NCI-H2196 treated with DMSO at 0.1 percent for 48 hours (cell line): ENCODE measurements around the gene ZNF534.
"Not testable (repeated sequence)": the region's sequence is repeated elsewhere in the genome, so short reads cannot be mapped to it uniquely, and the experiment has no call there.

ENCODE experiments used
- DNase-seq: peaks from one replicate; lab custom pipeline; 2025; ENCODE audit not compliant: unreplicated experiment; lab: John Stamatoyannopoulos, UW

ZNF534 gene

GRCh38 chr19:52428937-52429336 lies at the start of gene ZNF534:
TSS of gene ZNF534 (plus strand) at chr19:52429148. CDS start at chr19:52431475, 2,327 bp downstream.
- DNase-seq: no peak

- DNase-seq: no peak
Observed at GRCh38 chr19:52391135-52391534, 37.8 kb upstream of the ZNF534 start.

- peak; percentile 81 for DNase-seq
Observed at GRCh38 chr19:52397310-52398080, 31.5 kb upstream of the ZNF534 start, which contains the start of gene ZNF528. TSS of gene ZNF528 (plus strand) at chr19:52397849. CDS start at chr19:52402014, 4,165 bp downstream.

- no peak for DNase-seq
Observed at GRCh38 chr19:52398081-52398441, 30.9 kb upstream of the ZNF534 start.

GRCh38 chr19:52410276-52410675 lies 18.7 kb upstream of the ZNF534 start:
- no peak for DNase-seq

- DNase-seq: no peak
Observed at GRCh38 chr19:52415711-52416110, 13.2 kb upstream of the ZNF534 start.

- no peak for DNase-seq
Observed at GRCh38 chr19:52442179-52442578, 13.2 kb downstream of the ZNF534 start.

GRCh38 chr19:52444506-52444905 lies 15.6 kb downstream of the ZNF534 start:
- no peak for DNase-seq

GRCh38 chr19:52451241-52451640 lies 22.3 kb downstream of the ZNF534 start:
- no peak for DNase-seq

GRCh38 chr19:52453324-52454094 lies 24.6 kb downstream of the ZNF534 start, which contains the start of gene ZNF578:
TSS of gene ZNF578 (plus strand) at chr19:52453553. CDS start at chr19:52501846, 48,293 bp downstream.
- no peak for DNase-seq

- DNase-seq: no peak
Observed at GRCh38 chr19:52464798-52465470, 36.0 kb downstream of the ZNF534 start.

GRCh38 chr19:52473655-52474350 lies 44.9 kb downstream of the ZNF534 start:
- DNase-seq: no peak

GRCh38 chr19:52474351-52475127 lies 45.6 kb downstream of the ZNF534 start:
- DNase-seq: no peak

- not testable (repeated sequence) for DNase-seq
Observed at GRCh38 chr19:52484111-52484743, 55.3 kb downstream of the ZNF534 start.

- DNase-seq: not testable (repeated sequence)
Observed at GRCh38 chr19:52485064-52485463, 56.1 kb downstream of the ZNF534 start.

GRCh38 chr19:52485561-52486240 lies 56.8 kb downstream of the ZNF534 start:
- not testable (repeated sequence) for DNase-seq

- DNase-seq: no peak
Observed at GRCh38 chr19:52492201-52492993, 63.4 kb downstream of the ZNF534 start.

- DNase-seq: no peak
Observed at GRCh38 chr19:52492994-52493470, 64.1 kb downstream of the ZNF534 start.
